ENCODE results near the gene ZP1. TPM values are rescaled to one million over a fixed set of nuclear protein-coding genes. Genes with fewer than 3 reads are reported as not detected.

The ZP1 gene
- total RNA-seq, 4 donors from 2014 or later, result not detected

- DNase-seq, result no peak
- intact Hi-C loops (cut with DNase I; ENCODE audit: low total_unique reads) (no loop called here), in situ Hi-C loops (cut with MboI; ENCODE audit: low pct_ligation_motif_present in 1 of 4, low pct_unique_long_range_greater_than_20kb in 1 of 4, low sequenced_read_pairs in 3 of 4) (no loop called here)
- Histone ChIP-seq H3K36me3 (peaks cover 0 to 26% (median 12%) of the 10 kb centered on the region in 4 donors), H3K9me3 (no peaks in the 10 kb centered on the region), H3K27ac (no peak overlapping the region), H3K27me3 (no peaks in the 10 kb centered on the region), H3K4me3 (no peak overlapping the region), H3K4me1 (peaks cover 0 to 37% (median 21%) of the 10 kb centered on the region in 4 donors)
- TF ChIP-seq EP300 (IDR thresholded peaks at IDR 0.05; ENCODE audit: low read depth) (no peak), CTCF (IDR thresholded peaks at IDR 0.05) (no peak), POLR2AphosphoS5 (IDR thresholded peaks at IDR 0.05) (no peak), POLR2A (IDR thresholded peaks at IDR 0.05) (no peak)
- WGBS, 2 donors (ENCODE audit: low coverage in 1 of 2), result 95% methylated on average over 1 of the region's 1 CpG; no CpG with 5 or more reads in 1 of the 2 donors
These were observed 49.9 kb downstream of the ZP1 start for GRCh38 chr11:60917267-60917666.

- intact Hi-C loops (cut with DNase I; ENCODE audit: low total_unique reads) (no loop called here), in situ Hi-C loops (cut with MboI; ENCODE audit: low pct_ligation_motif_present in 1 of 4, low pct_unique_long_range_greater_than_20kb in 1 of 4, low sequenced_read_pairs in 3 of 4) (no loop called here)
- Histone ChIP-seq H3K36me3 (peaks cover 0 to 29% (median 13%) of the 10 kb centered on the region in 4 donors), H3K9me3 (no peaks in the 10 kb centered on the region), H3K4me3 (no peak overlapping the region), H3K27me3 (no peaks in the 10 kb centered on the region), H3K27ac (no peak overlapping the region), H3K4me1 (peaks cover 2 to 34% (median 17%) of the 10 kb centered on the region in 4 donors)
- 93 to 95% methylated on average over 3 to 4 of the region's 4 CpGs for WGBS, 2 donors (ENCODE audit: low coverage in 1 of 2)
- TF ChIP-seq POLR2AphosphoS5 (IDR thresholded peaks at IDR 0.05), result no peak
- TF ChIP-seq POLR2A (IDR thresholded peaks at IDR 0.05), result no peak
- TF ChIP-seq EP300 (IDR thresholded peaks at IDR 0.05; ENCODE audit: low read depth), result no peak
- no peak for TF ChIP-seq CTCF (IDR thresholded peaks at IDR 0.05)
- no peak for DNase-seq
These were observed 51.1 kb downstream of the ZP1 start for GRCh38 chr11:60918251-60918938.

- in situ Hi-C loops (cut with MboI; ENCODE audit: low pct_ligation_motif_present in 1 of 4, low pct_unique_long_range_greater_than_20kb in 1 of 4, low sequenced_read_pairs in 3 of 4) (no loop called here), intact Hi-C loops (cut with DNase I; ENCODE audit: low total_unique reads) (no loop called here)
- H3K4me1 ChIP-seq, result peaks cover 7 to 34% (median 18%) of the 10 kb centered on the region in 4 donors
- H3K9me3 ChIP-seq, result no peaks in the 10 kb centered on the region
- peaks cover 3% of the 10 kb centered on the region for H3K27me3 ChIP-seq
- DNase-seq, result no peak
- H3K4me3 ChIP-seq, result no peak overlapping the region
- WGBS, 2 donors (ENCODE audit: low coverage in 1 of 2), result 60 to 63% methylated on average over 2 of the region's 2 CpGs
- H3K36me3 ChIP-seq, result peaks cover 0 to 29% (median 13%) of the 10 kb centered on the region in 4 donors
- H3K27ac ChIP-seq, result no peak overlapping the region
- no peak for TF ChIP-seq CTCF (IDR thresholded peaks at IDR 0.05)
- no peak for TF ChIP-seq POLR2A (IDR thresholded peaks at IDR 0.05)
- no peak for TF ChIP-seq EP300 (IDR thresholded peaks at IDR 0.05; ENCODE audit: low read depth)
- no peak for TF ChIP-seq POLR2AphosphoS5 (IDR thresholded peaks at IDR 0.05)
These were observed 51.6 kb downstream of the ZP1 start for GRCh38 chr11:60918939-60919265.

- no peaks in the 10 kb centered on the region for H3K9me3 ChIP-seq
- H3K4me1 ChIP-seq, result peaks cover 10 to 37% (median 20%) of the 10 kb centered on the region in 4 donors
- WGBS, 2 donors (ENCODE audit: low coverage in 1 of 2), result 85 to 100% methylated on average over 1 of the region's 1 CpG
- in situ Hi-C loops (cut with MboI; ENCODE audit: low pct_ligation_motif_present in 1 of 4, low pct_unique_long_range_greater_than_20kb in 1 of 4, low sequenced_read_pairs in 3 of 4) (no loop called here), intact Hi-C loops (cut with DNase I; ENCODE audit: low total_unique reads) (no loop called here)
- DNase-seq, result no peak
- H3K27ac ChIP-seq, result no peak overlapping the region
- peaks cover 0 to 29% (median 13%) of the 10 kb centered on the region in 4 donors for H3K36me3 ChIP-seq
- TF ChIP-seq EP300 (IDR thresholded peaks at IDR 0.05; ENCODE audit: low read depth) (no peak), POLR2A (IDR thresholded peaks at IDR 0.05) (no peak), POLR2AphosphoS5 (IDR thresholded peaks at IDR 0.05) (no peak), CTCF (IDR thresholded peaks at IDR 0.05) (no peak)
- H3K4me3 ChIP-seq, result no peak overlapping the region
- peaks cover 5% of the 10 kb centered on the region for H3K27me3 ChIP-seq
These were observed 52.0 kb downstream of the ZP1 start for GRCh38 chr11:60919320-60919719.
